ENCODE results near the gene FNDC10.

- TF ChIP-seq POLR2A (IDR thresholded peaks at IDR 0.05): no peak
- no peak for TF ChIP-seq CTCF (IDR thresholded peaks at IDR 0.05)
Observed at GRCh38 chr1:1623181-1623630, 23.3 kb upstream of the FNDC10 start.
